OCI-M1 (cell line): Measurements from ENCODE around the gene KCNK1.
A peak's percentile ranks its signal among the peaks of the same experiment; 100 is the strongest.

Experiments
- DNase-seq: peaks from one replicate; lab custom pipeline; 2025; lab: John Stamatoyannopoulos, UW

The KCNK1 gene

DNA sequence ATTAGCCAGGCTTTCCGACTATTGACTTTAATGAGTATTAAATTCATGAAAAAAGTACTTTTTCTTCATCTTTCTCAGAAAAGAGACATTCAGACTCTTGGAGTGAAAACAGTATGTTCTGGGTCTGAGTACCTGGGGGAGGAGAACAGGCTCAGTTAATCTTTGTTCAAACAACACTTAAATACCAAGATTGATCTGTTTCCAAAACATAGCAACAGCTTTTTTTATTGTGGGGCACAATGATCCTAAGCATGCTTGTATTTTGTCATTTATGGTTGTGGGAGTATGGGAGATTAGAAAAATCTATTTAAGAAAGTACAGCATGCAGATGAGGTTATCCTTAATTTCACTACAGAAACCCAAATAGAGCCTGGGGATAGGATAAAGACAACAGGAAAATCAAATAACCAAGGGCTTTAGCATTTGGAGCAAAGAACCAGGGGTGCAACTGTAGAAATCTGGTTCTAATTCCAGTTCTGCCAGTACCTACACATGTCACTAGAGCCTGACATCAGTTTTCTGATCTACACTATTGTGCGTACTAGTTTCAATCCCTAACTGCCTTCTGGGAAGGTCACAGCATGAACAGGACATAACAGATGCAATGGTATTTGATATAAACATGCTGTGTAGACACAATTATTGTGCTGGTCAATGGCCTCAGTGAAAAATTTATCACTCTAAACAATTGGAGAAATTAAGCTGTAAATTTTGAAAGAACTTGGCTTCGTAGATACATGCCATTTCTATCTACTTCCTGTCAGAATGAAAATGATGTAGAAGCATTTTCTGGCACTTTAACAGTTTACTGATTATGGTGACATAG is 91.2 kb downstream of the KCNK1 start:
- DNase-seq = no peak

DNA sequence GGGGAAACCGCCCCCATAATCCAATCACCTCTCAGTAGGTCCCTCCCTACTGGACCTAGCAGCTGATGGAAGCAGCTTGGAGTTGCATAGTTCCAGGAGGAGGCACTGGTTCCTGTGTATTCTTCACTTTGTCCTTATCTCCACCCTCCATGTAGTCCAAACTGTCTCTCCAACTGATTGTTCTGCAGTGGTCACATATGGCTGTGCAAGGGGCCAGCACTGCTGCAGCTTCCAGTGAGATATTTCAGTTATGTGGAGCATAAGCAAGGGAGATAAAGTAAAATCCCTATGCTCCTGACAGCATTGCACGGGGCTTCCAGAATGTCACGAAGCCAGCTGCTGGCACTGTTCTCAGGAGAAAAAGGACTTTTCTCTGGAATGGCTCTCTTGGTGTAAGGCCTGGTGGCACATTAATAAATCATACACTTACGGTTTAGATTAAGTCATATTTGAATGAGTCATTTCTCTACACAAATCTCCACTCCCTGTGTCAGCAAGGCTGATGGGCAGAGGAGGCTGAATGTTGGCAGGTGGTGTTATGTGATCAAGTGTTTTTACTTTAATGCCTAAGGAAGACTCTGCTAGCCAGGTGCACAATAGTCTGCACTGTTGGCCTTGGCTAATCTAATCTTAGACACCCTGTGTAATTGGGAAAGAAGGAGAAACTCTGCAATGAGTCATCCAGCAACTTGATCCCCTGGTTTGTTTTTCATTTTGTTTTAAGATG is 93.4 kb downstream of the KCNK1 start:
- peak; percentile 57 for DNase-seq

DNA sequence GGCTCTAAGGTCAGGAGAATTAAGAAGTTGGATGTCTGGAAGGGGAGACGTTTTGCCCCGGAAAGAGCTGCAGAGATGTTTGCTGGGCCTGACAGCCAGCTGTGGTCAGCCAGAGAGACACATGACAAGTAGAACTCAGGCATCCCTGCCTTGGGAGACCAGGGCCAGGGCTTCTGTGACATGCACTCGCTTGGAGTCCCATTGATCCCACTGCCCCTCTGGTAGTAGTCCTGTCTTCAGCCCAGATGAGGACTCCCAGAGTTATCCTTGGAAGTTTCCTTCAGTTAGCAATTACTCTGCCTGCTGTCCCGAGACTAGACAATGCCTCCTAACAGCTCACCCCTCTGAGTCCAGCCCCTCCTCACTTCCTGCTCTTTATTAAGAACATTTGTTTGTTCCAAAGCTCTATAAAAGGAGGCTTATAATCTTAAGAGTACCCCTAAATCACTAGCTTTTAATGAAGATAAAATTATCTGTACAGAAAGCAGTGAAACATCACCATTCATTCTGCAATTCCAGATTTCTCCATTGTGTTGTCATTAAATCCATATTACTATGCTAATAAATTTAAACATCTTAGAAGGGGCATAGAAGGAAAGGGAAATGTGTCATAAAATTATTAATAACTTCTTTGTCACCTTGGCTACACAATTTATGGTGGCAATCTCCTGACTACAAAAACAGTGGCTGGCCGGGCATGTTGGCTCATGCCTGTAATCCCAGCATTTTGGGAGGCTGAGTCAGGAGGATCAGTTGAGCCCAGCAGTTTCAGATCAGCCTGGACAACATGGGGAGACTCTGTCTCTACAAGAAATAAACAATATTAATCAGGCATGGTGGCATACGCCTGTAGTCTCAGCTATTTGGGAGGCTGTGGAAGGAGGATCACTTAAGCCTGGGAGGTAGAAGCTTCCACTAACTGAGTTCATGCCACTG is 94.2 kb downstream of the KCNK1 start:
- DNase-seq = no peak

DNA sequence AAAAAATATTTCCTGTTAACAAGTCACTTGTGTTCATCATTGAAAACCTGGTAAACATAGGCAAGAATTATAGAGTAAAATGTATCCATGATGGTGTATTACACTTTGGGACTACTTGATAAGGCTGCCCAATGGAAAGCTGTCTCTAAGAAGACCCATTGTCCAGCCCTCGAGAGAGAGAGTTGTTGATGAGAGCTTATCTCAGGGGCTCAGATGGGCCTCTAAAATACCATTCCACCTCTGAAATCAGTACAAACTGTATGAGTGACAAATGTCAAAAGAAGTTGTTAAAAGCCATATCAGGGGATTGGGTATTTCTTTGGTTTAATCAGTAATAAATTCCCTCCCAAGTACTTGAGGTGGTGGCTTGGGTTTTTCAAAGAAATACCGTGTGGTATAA is 96.1 kb downstream of the KCNK1 start:
- DNase-seq = peak; percentile 85

DNA sequence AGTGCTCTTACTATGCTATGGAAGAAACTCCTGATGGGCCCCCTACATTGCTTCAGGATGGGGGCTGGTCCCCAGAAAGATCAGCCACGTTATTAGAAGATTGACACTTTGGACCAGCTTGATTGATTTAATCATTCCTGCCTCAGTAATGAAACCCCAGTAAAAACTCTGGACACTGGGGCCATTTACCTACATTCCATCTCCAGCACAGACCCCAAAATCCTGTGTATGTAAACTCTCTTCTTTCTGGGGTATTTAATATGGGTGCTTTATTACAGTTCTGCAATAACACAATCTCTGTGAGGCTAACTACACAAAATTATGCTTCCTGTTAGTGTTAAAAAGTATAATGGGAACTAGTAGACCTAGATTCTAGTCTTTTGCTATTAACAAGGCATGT is 96.6 kb downstream of the KCNK1 start:
- no peak for DNase-seq

DNA sequence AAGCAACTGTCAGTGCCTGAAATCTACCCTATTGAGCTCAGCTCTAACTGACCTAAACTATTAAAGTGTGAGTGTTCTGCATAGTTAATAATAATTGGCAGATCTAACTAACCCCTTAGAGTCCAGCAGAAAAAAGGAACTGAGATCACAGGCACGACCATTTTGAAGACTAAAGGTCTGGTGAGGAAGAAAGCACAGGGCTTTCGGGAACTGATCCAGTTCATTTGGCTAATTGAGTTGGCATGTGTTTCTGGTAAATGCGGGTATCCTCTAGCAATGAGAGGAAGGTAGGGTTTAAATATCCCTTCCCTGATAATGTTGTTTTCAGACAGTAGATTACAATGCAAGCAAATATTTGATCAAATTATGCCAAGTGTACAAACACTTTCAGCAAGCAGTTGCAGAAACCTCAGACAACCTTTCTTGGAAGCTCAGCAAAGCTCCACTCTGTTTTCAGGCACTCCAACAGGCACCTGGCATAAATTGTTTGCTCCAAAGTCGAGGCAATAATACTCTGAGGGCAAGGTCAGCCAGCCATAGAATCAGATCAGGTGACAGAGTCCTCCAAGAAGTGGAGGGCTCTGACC is 100.8 kb downstream of the KCNK1 start:
- DNase-seq = no peak

DNA sequence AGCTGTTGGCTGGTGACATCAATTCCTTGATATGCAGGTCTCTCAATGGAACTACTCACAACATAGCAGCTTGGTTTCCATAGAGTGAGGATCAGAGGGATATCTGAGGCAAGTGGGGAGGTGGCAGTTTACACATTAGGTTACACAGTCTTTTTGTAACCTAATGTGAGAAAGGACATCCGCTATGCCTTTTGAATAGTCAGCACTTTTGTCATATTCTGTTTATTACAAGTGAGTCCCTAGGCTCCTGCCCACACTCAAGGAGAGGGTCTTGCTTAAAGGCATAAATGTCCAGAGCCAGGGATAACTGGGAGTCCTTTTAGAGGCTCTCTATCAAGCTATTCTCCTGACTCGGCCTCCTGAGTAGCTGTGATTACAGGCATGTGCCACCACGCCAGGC is 104.2 kb downstream of the KCNK1 start:
- DNase-seq = no peak

DNA sequence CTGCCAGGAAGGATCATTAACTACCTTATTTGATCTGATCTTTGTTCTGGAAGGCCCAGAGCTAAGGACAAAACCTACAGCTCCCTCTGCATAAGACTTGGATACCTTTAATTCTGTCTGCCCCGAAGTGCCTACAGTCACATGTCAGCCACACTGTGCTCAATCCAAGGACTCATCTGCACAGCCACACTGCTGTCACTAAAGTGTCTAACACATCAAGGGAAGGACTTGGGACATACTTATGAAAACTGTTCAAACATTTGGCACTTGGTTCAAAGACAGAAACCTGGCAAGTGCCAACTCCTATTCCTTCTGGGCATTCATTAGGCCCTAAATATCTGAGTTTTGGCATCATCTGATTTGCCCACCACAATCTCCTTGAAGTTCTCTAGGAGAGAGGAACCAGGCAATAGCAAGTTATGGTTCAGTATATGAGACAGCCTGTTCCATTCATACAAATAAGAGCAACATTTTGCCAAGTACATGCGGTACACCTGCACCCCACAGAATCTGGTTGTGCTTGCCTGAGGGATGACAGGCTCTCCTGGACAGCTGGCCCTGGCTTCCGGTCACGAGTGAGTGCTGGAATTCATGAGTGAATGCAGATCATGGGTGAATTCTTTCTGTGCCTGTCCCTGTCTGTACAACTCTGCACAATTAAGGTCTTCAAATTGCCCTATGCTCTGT is 105.9 kb downstream of the KCNK1 start:
- no peak for DNase-seq

DNA sequence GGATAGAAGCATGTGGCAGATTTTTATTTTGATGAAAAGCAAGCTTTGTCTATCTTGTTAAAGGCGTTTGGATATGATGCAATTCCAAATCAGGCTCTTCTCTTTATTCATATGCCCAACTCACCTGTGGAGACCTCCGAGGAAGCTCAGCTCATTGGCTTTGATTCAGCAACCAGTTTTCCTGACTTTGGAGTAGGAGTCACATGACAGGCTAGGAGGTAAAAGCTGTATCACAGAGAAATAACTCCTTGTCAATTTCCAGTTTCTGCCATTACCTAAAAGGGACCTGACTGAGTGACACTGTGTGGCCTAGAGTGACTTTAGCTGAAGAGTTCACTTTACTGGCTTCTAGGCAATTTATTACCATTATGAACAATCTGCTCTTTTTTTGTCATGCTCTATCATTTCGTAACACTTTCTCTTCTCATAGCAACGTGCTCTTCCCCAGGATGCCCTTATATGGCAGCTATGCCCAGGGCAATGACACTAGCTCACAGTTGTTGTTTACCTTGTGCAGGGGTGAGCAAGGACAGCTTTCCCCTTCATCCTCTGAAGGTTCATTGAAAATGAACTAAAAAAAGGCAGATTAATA is 107.2 kb downstream of the KCNK1 start:
- DNase-seq = peak; percentile 44
